Ovary (tissue), 9 donors: ENCODE data around the gene RNASEH2A. TPM values are rescaled to one million over a fixed set of nuclear protein-coding genes. Genes with fewer than 3 reads are reported as not detected.

ENCODE experiments used
- DNase-seq, 5 donors: peaks; one replicate each; pipeline ENCODE4 v3.0.0-alpha.2; 2019 to 2020
- H3K27ac ChIP-seq, 2 donors: fragments of 200-600 bp; one replicate each; pipeline versions ENCODE4 v1.5.1 to v1.8.0; 2019 to 2022
- H3K27me3 ChIP-seq: fragments of 200-600 bp; one replicate; pipeline ENCODE4 v1.8.0; 2022
- H3K36me3 ChIP-seq: fragments of 200-600 bp; sonication (generic); one replicate; pipeline ENCODE4 v1.5.1; 2019
- H3K4me1 ChIP-seq: one replicate; pipeline ENCODE4 v1.8.1; 2013; ENCODE audit warnings: mild to moderate bottlenecking, moderate library complexity; ENCODE audit not compliant: insufficient read depth
- H3K4me3 ChIP-seq: fragments of 200-600 bp; sonication (generic); one replicate; pipeline ENCODE4 v1.5.1; 2017
- H3K9me3 ChIP-seq, 2 donors: fragments of 200-600 bp in 1 of 2; sonication (generic) in 1 of 2; one replicate each; pipeline versions ENCODE4 v1.5.1 to v1.8.1; 2013 to 2019; ENCODE audit warnings: mild to moderate bottlenecking in 1 of 2, moderate library complexity in 1 of 2
- CTCF ChIP-seq, 3 donors: fragments of 450-650 bp in 2 of 3; fragments of 200-600 bp in 1 of 3; IDR thresholded peaks; one replicate each; pipeline versions ENCODE4 v1.5.1 to v1.8.0; 2016 to 2022; ENCODE audit warnings: antibody characterized with exemption in 3 of 3, mild to moderate bottlenecking in 1 of 3
- EP300 ChIP-seq: sonication (generic); formaldehyde crosslinking; IDR thresholded peaks from one replicate; pipeline ENCODE4 v1.6.1; 2017; ENCODE audit warnings: antibody characterized with exemption
- POLR2A ChIP-seq: fragments of 450-650 bp; IDR thresholded peaks from one replicate; pipeline ENCODE4 v1.6.1; 2017; ENCODE audit warnings: antibody characterized with exemption, mild to moderate bottlenecking, moderate library complexity
- WGBS, 3 donors: extraction: QIAGEN DNeasy Blood & Tissue Kit in 1 of 3; methylation state at CpG; one replicate each; pipeline versions ENCODE4 v1.1.5 to v1.1.7; 2013 to 2017; 5-methylcytosine and 5-hydroxymethylcytosine counted together
- intact Hi-C, 4 donors: fragments of 100-400 bp; cut with DNase I; formaldehyde crosslinking; loops; one replicate each; pipeline versions ENCODE4 v1.11.0 to v1.15.1; 2022 to 2023
- polyA plus RNA-seq, 2 donors: library from polyadenylated mRNA; stranded (reverse); fragments of 200-250 nt in 1 of 2; fragments of 350-450 nt in 1 of 2; fragmentation: Illumina TruSeq in 1 of 2; extraction: RNeasy Lipid Tissue Mini Kit (QIAGEN cat#74804) in 1 of 2; gene quantifications; one replicate each; pipeline ENCODE4 v1.2.3, GENCODE V29; 2013 to 2014
- total RNA-seq, 7 donors: library from RNA; depleted of rRNA in 2 of 7; stranded (reverse); fragments of >200 nt in 2 of 7; fragmentation: NEBNext Ultra II Directional in 3 of 7; extraction: Animal tissue kit (Norgen Biotek cat#: 25700) in 3 of 7; gene quantifications; one replicate each; pipeline versions ENCODE4 v1.1.0 to v1.2.4, GENCODE V29; 2016 to 2023
- donor health status: DM: no; HTN: no; CAD: no; lungs with moderate emphysema.
- donor health status: DM: no; HTN: no; CAD: no.
- donor health status: Bipolar disorder and iron deficiency.
- donor health status: DM: yes; HTN: yes; CAD: no.
- donor health status: DM: no; HTN: no; CAD: no.
- donor health status: DM: yes; HTN: yes; CAD: no.

The RNASEH2A gene
- total and polyA plus RNA-seq, 9 donors, result 1.2 to 12.2 (median 7.7) TPM

- intact Hi-C loops, result loop anchor here (5.0 kb wide), 3 partner anchors 33 to 83 kb away; partner anchors contain the start of genes PRDX2 (in 3 of the 4) and THSD8 (in 3 of the 4)
- Histone ChIP-seq H3K27me3 (no peaks in the 10 kb centered on the region), H3K4me3 (no peak overlapping the region), H3K27ac (no peak overlapping the region), H3K9me3 (no peaks in the 10 kb centered on the region), H3K36me3 (no peaks in the 10 kb centered on the region), H3K4me1 (no peaks in the 10 kb centered on the region)
- no peak for TF ChIP-seq EP300
- TF ChIP-seq POLR2A, result no peak
- no peak for TF ChIP-seq CTCF (IDR thresholded peaks at IDR 0.05)
- 93 to 95% (median 94%) methylated on average over 16 of the region's 16 CpGs for WGBS, 3 donors
- no peak for DNase-seq
Observed at GRCh38 chr19:12764698-12765097, 41.7 kb upstream of the RNASEH2A start.

GRCh38 chr19:12766051-12766521, 40.3 kb upstream of the RNASEH2A start:
- 0 to 63% (median 3%) methylated on average over 26 to 30 of the region's 30 CpGs for WGBS, 3 donors
- peak overlapping the region; percentile 15 for H3K4me3 ChIP-seq
- TF ChIP-seq POLR2A (no peak), CTCF (IDR thresholded peaks at IDR 0.05) (peak; percentile 73 to 98 (median 95))
- H3K27me3 ChIP-seq, result no peaks in the 10 kb centered on the region
- intact Hi-C loops, result loop anchor here in 3 of 4 donors (5.0 kb wide), 2 partner anchors 36 to 81 kb away; partner anchors contain the start of genes PRDX2 (in 3 of the 3) and THSD8 (in 3 of the 3)
- H3K36me3 ChIP-seq, result no peaks in the 10 kb centered on the region
- no peak overlapping the region for H3K27ac ChIP-seq
- H3K9me3 ChIP-seq, result no peaks in the 10 kb centered on the region
- H3K4me1 ChIP-seq, result no peaks in the 10 kb centered on the region
- peak; percentile 69 to 88 (median 86) for DNase-seq

GRCh38 chr19:12767150-12767549, 39.2 kb upstream of the RNASEH2A start:
- Histone ChIP-seq H3K4me1 (no peaks in the 10 kb centered on the region), H3K27ac (no peak overlapping the region), H3K27me3 (no peaks in the 10 kb centered on the region), H3K9me3 (no peaks in the 10 kb centered on the region), H3K4me3 (no peak overlapping the region), H3K36me3 (no peaks in the 10 kb centered on the region)
- 89 to 92% (median 89%) methylated on average over 11 of the region's 11 CpGs for WGBS, 3 donors
- no peak for TF ChIP-seq CTCF (IDR thresholded peaks at IDR 0.05)
- TF ChIP-seq POLR2A, result no peak
- no peak for TF ChIP-seq EP300
- intact Hi-C loops, result loop anchor here in 3 of 4 donors (5.0 kb wide), 2 partner anchors 35 to 80 kb away; partner anchors contain the start of genes PRDX2 (in 3 of the 3) and THSD8 (in 3 of the 3)
- DNase-seq, result no peak

GRCh38 chr19:12767666-12768065, 38.7 kb upstream of the RNASEH2A start:
- no peak for DNase-seq
- WGBS, 3 donors, result 94 to 96% (median 96%) methylated on average over 15 of the region's 15 CpGs
- H3K4me3 ChIP-seq, result no peak overlapping the region
- H3K9me3 ChIP-seq, result no peaks in the 10 kb centered on the region
- H3K27me3 ChIP-seq, result no peaks in the 10 kb centered on the region
- H3K27ac ChIP-seq, result no peak overlapping the region
- no peaks in the 10 kb centered on the region for H3K4me1 ChIP-seq
- TF ChIP-seq EP300 (no peak), POLR2A (no peak), CTCF (IDR thresholded peaks at IDR 0.05) (no peak)
- H3K36me3 ChIP-seq, result no peaks in the 10 kb centered on the region
- intact Hi-C loops, result loop anchor here in 3 of 4 donors (5.0 kb wide), 2 partner anchors 35 to 80 kb away; partner anchors contain the start of genes PRDX2 (in 3 of the 3) and THSD8 (in 3 of the 3)
